GM12891 (cell line): ENCODE results near the gene CHD9.

Experiments
- POLR2A ChIP-seq: IDR thresholded peaks from 2 replicates; pipeline ENCODE4 v1.6.1; 2011; ENCODE audit warnings: low read depth, low read length, control low read depth
- POLR2AphosphoS5 ChIP-seq: IDR thresholded peaks from 2 replicates; pipeline ENCODE4 v1.6.1; 2011; ENCODE audit warnings: low read depth, low read length, control low read depth
- POU2F2 ChIP-seq: IDR thresholded peaks from 2 replicates; pipeline ENCODE4 v1.6.1; 2011; ENCODE audit warnings: low read depth, mild to moderate bottlenecking, control low read depth, low read length, moderate library complexity
- TAF1 ChIP-seq: IDR thresholded peaks from 2 replicates; pipeline ENCODE4 v1.6.1; 2011; ENCODE audit warnings: low read depth, low read length, control low read depth

DNA sequence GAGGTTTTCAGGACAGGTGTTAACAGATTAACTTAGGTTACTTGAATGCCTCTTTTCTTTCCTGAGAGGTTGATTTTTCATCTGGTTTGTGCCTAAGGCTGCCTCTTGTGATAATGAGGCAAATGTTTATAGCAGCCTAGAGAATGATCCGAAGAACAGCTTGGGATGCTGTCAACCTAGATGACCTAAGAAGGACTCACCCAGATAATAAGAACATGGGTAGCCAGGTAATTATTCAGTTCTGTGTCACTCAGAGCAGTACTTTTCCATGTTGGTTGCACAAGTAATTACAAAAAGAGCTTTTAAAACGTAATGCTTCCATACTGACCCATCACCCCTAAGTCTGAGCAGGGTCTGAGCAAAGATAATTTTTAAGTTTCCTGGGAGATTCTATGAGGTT, 60.3 kb downstream of the CHD9 start:
- TF ChIP-seq POLR2AphosphoS5: no peak
- no peak for TF ChIP-seq TAF1
- no peak for TF ChIP-seq POLR2A
- TF ChIP-seq POU2F2: no peak
